Right atrium auricular region (tissue), 2 donors: ENCODE results near the gene TRABD2A. TPM values are rescaled to one million over a fixed set of nuclear protein-coding genes. Genes with fewer than 3 reads are reported as not detected.
"Not testable (repeated sequence)": the region's sequence is repeated elsewhere in the genome, so short reads cannot be mapped to it uniquely, and the experiment has no call there.

Experiments
- DNase-seq: peaks from one replicate; pipeline ENCODE4 v3.0.0-alpha.2; 2019; ENCODE audit warnings: low spot score
- H3K27ac ChIP-seq, 2 donors: fragments of 200-600 bp; sonication (generic); 1 replicate in 1 of 2; 2 replicates in 1 of 2; pipeline ENCODE4 v1.5.1; 2016 to 2019
- H3K27me3 ChIP-seq, 2 donors: fragments of 200-600 bp; sonication (generic); one replicate each; pipeline versions ENCODE4 v1.5.1 to v1.6.0; 2017 to 2019
- H3K36me3 ChIP-seq: fragments of 200-600 bp; sonication (generic); one replicate; pipeline ENCODE4 v1.5.1; 2016
- H3K4me1 ChIP-seq, 2 donors: fragments of 200-600 bp; sonication (generic); one replicate each; pipeline versions ENCODE4 v1.5.1 to v1.6.0; 2017 to 2019
- H3K4me3 ChIP-seq, 2 donors: fragments of 200-600 bp; sonication (generic); 1 replicate in 1 of 2; 2 replicates in 1 of 2; pipeline ENCODE4 v1.5.1; 2017 to 2019; ENCODE audit warnings: mild to moderate bottlenecking in 1 of 2, moderate library complexity in 1 of 2
- H3K9me3 ChIP-seq, 2 donors: fragments of 200-600 bp; sonication (generic); one replicate each; pipeline ENCODE4 v1.5.1; 2019
- CTCF ChIP-seq, 2 donors: fragments of 200-600 bp; sonication (generic); IDR thresholded peaks; one replicate each; pipeline ENCODE4 v1.5.1; 2019; ENCODE audit warnings: antibody characterized with exemption in 2 of 2
- total RNA-seq, 2 donors: library from RNA; depleted of rRNA; stranded (reverse); fragments of >200 nt; gene quantifications; one replicate each; pipeline ENCODE4 v1.1.0, GENCODE V29; 2016

The TRABD2A gene
- total RNA-seq, 2 donors from 2014 or later, result 1.2 to 1.7 TPM

DNA sequence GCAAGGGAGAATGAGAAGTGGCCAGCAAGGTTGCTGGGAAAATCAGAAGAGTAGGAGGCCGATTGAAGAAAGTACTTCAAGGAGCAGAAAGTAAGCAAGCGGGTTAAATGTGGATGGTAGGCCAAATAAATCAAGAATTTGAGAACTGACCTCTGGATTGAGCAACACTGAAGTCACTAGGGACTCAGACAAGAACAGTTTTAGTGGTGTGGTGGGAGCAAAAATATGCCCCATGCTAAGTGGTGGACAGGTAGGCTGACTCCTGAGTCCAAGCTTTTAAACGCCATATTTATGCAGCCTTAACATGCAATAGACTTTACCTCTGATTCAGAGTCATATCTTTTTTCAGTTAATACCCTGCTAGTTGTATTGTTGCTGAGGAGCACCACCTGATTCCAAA, 4.5 kb downstream of the TRABD2A start:
- no peak for TF ChIP-seq CTCF (IDR thresholded peaks at IDR 0.05)
- H3K4me1 ChIP-seq, result peaks cover 0 to 20% of the 10 kb centered on the region in 2 donors
- H3K9me3 ChIP-seq, result no peaks in the 10 kb centered on the region
- H3K27me3 ChIP-seq, result peaks cover 8 to 12% of the 10 kb centered on the region in 2 donors
- no peak overlapping the region for H3K27ac ChIP-seq
- peak; percentile 7 for DNase-seq
- H3K4me3 ChIP-seq, result no peak overlapping the region
- H3K36me3 ChIP-seq, result no peaks in the 10 kb centered on the region

GRCh38 chr2:84875619-84876018, 5.3 kb downstream of the TRABD2A start:
- DNase-seq, H3K27ac ChIP-seq, H3K9me3 ChIP-seq, H3K4me3 ChIP-seq, H3K36me3 ChIP-seq, H3K27me3 ChIP-seq: not testable (repeated sequence)
- peaks cover 0 to 12% of the 10 kb centered on the region in 2 donors for H3K4me1 ChIP-seq

GRCh38 chr2:84875213-84875560, 5.7 kb downstream of the TRABD2A start:
- peak; percentile 50 for DNase-seq
- Histone ChIP-seq H3K36me3 (no peaks in the 10 kb centered on the region), H3K27me3 (peaks cover 2 to 5% of the 10 kb centered on the region in 2 donors), H3K9me3 (no peaks in the 10 kb centered on the region), H3K27ac (no peak overlapping the region), H3K4me3 (no peak overlapping the region), H3K4me1 (peaks cover 0 to 8% of the 10 kb centered on the region in 2 donors)
- TF ChIP-seq CTCF (IDR thresholded peaks at IDR 0.05), result no peak

- Histone ChIP-seq H3K4me3 (no peak overlapping the region), H3K9me3 (no peaks in the 10 kb centered on the region), H3K36me3 (no peaks in the 10 kb centered on the region), H3K27ac (no peak overlapping the region), H3K27me3 (no peaks in the 10 kb centered on the region), H3K4me1 (peaks cover 0 to 2% of the 10 kb centered on the region in 2 donors)
- DNase-seq, result peak; percentile 28
- TF ChIP-seq CTCF (IDR thresholded peaks at IDR 0.05), result no peak
These were observed 6.3 kb downstream of the TRABD2A start for GRCh38 chr2:84874381-84875212.

- Histone ChIP-seq H3K4me1 (no peaks in the 10 kb centered on the region), H3K9me3 (no peaks in the 10 kb centered on the region)
- TF ChIP-seq CTCF (IDR thresholded peaks at IDR 0.05), result no peak
These were observed 7.5 kb downstream of the TRABD2A start for GRCh38 chr2:84873350-84873749.

GRCh38 chr2:84872691-84873090, 8.2 kb downstream of the TRABD2A start:
- peak; percentile 42 for DNase-seq
- H3K36me3 ChIP-seq, H3K4me3 ChIP-seq: not testable (repeated sequence)

More at GRCh38 chr2:84873350-84873749, 7.5 kb downstream of the TRABD2A start:
- Histone ChIP-seq H3K36me3 (no peaks in the 10 kb centered on the region), H3K27ac (no peak overlapping the region), H3K4me3 (no peak overlapping the region), H3K27me3 (no peaks in the 10 kb centered on the region)
- DNase-seq, result no peak

DNA sequence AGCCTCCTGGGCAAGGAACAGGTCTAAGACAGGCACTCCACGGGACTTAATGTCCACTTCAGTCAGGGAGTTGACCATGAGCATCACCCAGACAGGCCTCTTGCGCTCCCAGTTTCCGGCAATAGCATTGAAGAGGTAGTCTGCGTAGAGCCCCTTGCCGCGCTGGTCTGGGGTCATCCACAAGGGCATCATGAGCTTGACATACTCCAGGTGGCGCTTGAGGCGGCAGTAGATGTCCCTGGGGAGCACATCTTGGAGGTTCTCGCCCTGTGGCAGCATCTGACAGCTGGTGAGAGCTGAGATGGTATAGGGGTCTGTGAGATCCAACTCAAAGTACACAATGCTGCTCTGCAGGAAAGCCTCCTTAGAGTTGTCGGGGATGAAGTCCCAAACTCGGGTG, 10.6 kb downstream of the TRABD2A start:
- DNase-seq, result peak; percentile 54
- H3K9me3 ChIP-seq, result no peaks in the 10 kb centered on the region
- TF ChIP-seq CTCF (IDR thresholded peaks at IDR 0.05), result no peak
- no peak overlapping the region for H3K27ac ChIP-seq
- no peaks in the 10 kb centered on the region for H3K4me1 ChIP-seq
- no peaks in the 10 kb centered on the region for H3K27me3 ChIP-seq
- H3K4me3 ChIP-seq, result no peak overlapping the region
- no peaks in the 10 kb centered on the region for H3K36me3 ChIP-seq

More at GRCh38 chr2:84872691-84873090, 8.2 kb downstream of the TRABD2A start:
- not testable (repeated sequence) for H3K9me3 ChIP-seq, H3K27me3 ChIP-seq, H3K4me1 ChIP-seq, H3K27ac ChIP-seq

DNA sequence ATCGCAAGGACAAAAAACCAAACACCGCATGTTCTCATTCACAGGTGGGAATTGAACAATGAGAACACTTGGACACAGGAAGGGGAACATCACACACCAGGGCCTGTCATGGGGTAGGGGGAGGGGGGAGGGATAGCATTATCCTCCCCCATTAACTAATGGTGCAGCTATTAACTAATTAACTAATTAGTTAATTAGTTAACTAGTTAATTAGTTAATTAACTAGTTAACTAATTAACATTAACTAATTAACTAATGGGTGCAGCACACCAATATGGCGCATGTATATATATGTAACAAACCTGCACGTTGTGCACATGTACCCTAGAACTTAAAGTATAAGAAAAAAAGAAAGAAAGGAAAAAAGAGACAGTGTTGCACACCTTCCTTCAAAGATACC, 12.6 kb downstream of the TRABD2A start:
- not testable (repeated sequence) for H3K9me3 ChIP-seq, H3K27me3 ChIP-seq, H3K4me1 ChIP-seq, H3K4me3 ChIP-seq, DNase-seq, H3K36me3 ChIP-seq, H3K27ac ChIP-seq
